ENCODE measurements around the gene RNASE12.
"Not testable (repeated sequence)": the region's sequence is repeated elsewhere in the genome, so short reads cannot be mapped to it uniquely, and the experiment has no call there.

Gene RNASE12

GRCh38 chr14:20583908-20584307 is 7.3 kb downstream of the RNASE12 start:
- DNase-seq (ENCODE audit: low read depth, low spot score), result no peak

DNA sequence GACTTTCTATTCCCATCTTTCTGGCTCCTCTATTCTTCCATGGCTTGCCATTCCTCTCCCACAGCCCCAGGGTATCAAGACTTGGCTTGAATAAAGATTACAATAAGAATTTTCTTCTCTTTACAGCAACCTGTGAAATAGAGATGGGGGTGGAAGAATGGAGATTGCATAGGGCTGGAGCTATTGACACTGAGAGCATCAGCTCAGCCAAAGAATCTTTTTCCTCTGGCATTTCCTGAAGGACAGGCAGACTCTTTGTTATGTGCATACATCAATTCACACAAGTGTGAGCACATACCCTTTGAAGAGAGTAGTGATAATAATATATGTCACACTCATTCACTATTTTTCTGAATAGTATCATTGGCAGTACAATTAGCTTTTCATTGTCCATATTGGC is 8.0 kb downstream of the RNASE12 start:
- DNase-seq (ENCODE audit: low read depth, low spot score), result no peak
- H3K27ac ChIP-seq, result no peak overlapping the region

More at GRCh38 chr14:20583908-20584307, 7.3 kb downstream of the RNASE12 start:
- H3K27ac ChIP-seq, result no peak overlapping the region

DNA sequence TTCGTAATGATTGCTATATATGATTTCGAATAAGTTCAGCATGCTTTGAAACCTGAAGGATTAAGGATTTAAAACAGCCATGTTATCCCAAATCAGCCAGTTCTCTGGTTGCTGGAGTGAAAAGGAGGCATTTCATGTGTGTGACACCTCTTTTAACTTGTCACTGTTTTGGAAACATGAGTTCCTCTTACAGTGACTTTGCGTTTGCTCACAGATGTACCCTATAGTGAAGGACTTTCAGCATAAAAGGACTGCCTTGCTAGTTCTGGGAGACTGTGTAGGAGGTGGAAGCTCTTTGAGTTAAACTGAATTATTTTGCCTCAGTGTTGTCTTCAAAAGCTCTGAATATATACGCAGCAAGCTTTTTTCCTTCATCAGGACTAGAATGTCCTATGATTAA is 10.9 kb downstream of the RNASE12 start:
- DNase-seq (ENCODE audit: low read depth, low spot score), result no peak
- H3K27ac ChIP-seq, result no peak overlapping the region

DNA sequence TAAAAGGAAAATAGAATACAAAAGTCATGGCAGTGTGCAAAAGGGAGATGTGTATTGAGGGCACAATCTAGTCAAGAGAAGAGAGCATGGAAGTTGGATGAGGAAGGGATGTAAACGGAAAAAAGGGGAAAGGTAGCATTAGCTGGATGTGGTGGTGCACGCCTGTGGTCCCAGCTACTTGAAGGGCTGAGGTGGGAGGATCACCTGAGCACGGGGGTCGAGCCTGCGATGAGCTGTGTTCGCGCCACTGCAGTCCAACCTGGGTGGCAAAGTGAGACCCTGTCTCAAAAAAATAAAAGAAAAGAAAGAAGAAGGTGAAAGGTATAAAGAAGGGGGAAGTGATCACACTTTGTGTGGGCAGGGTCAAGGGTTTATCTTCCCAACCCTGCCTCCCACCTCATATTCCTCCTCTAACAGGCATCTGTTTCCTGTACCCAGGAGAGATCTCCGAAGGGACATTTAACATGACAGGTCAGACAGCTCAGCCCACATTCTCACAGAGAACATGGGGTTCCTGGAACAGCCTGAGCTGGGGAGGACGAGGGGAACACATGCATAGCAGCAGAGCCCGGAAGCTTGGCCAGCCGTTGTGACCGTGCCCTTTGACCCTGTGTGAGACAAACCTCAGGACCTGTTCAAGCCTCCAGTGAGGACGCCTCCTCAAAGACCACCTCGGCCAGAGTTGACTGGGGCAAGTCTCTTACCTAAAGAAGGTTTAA is 12.2 kb downstream of the RNASE12 start:
- DNase-seq (ENCODE audit: low read depth, low spot score), result no peak

GRCh38 chr14:20578325-20578724 is 12.9 kb downstream of the RNASE12 start:
- no peak for DNase-seq (ENCODE audit: low read depth, low spot score)
- no peak overlapping the region for H3K27ac ChIP-seq

More for the DNA sequence above, 12.2 kb downstream of the RNASE12 start:
- no peak overlapping the region for H3K27ac ChIP-seq

- not testable (repeated sequence) for DNase-seq (ENCODE audit: low read depth, low spot score); H3K27ac ChIP-seq
Observed at GRCh38 chr14:20572382-20572990, 18.7 kb downstream of the RNASE12 start.

- H3K27ac ChIP-seq; DNase-seq (ENCODE audit: low read depth, low spot score): not testable (repeated sequence)
Observed at GRCh38 chr14:20570720-20571119, 20.5 kb downstream of the RNASE12 start.

DNA sequence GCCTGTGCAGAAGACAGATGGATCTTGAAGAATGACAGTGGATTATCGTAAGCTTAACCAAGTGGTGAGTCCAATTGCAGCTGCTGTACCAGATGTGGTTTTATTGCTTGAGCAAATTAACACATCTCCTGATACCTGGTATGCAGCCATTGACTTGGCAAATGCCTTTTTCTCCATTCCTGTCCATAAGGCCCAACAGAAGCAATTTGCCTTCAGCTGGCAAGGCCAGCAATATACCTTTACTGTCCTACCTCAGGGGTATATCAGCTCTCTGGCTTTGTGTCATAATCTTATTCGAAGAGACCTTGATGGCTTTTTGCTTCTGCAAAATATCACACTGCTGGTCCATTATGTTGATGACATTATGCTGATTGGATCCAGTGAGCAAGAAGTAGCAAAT is 21.3 kb downstream of the RNASE12 start:
- H3K27ac ChIP-seq; DNase-seq (ENCODE audit: low read depth, low spot score): not testable (repeated sequence)

- no peak for DNase-seq (ENCODE audit: low read depth, low spot score)
Observed at GRCh38 chr14:20569066-20569465, 22.1 kb downstream of the RNASE12 start.

GRCh38 chr14:20568393-20568792 is 22.8 kb downstream of the RNASE12 start:
- no peak for DNase-seq (ENCODE audit: low read depth, low spot score)
- no peak overlapping the region for H3K27ac ChIP-seq

More at GRCh38 chr14:20569066-20569465, 22.1 kb downstream of the RNASE12 start:
- H3K27ac ChIP-seq, result no peak overlapping the region

GRCh38 chr14:20567199-20567598 is 24.0 kb downstream of the RNASE12 start:
- DNase-seq (ENCODE audit: low read depth, low spot score); H3K27ac ChIP-seq: not testable (repeated sequence)

- H3K27ac ChIP-seq, result no peak overlapping the region
- no peak for DNase-seq (ENCODE audit: low read depth, low spot score)
Observed at GRCh38 chr14:20564501-20564997, 26.6 kb downstream of the RNASE12 start.

- no peak for DNase-seq (ENCODE audit: low read depth, low spot score)
- no peak overlapping the region for H3K27ac ChIP-seq
Observed at GRCh38 chr14:20563971-20564370, 27.2 kb downstream of the RNASE12 start.

DNA sequence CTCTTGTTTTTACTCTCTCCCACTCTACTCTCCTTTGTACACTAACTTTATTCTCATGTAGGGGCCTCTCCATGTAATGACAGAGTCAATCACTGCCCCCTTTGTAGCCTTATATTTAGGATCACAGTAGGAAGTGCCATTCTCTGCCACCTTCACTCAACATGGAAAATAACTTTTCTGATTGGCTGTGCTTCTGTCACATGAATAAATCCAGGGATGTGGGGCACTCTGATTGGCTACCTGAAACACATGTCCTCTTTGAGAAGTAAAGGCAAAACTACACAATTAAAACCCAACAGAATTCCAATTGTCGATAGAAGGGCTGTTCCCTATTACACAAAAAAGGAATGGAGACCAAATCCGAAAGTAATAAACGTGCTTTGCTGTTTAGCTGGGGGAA is 30.2 kb downstream of the RNASE12 start, which contains the start of gene RNASE9:
Gene RNASE9, minus strand, starts transcription at position 87 of the 400 bp plus-strand sequence.
- DNase-seq (ENCODE audit: low read depth, low spot score), result no peak
- no peak within 1 kb of the TSS for H3K27ac ChIP-seq

DNA sequence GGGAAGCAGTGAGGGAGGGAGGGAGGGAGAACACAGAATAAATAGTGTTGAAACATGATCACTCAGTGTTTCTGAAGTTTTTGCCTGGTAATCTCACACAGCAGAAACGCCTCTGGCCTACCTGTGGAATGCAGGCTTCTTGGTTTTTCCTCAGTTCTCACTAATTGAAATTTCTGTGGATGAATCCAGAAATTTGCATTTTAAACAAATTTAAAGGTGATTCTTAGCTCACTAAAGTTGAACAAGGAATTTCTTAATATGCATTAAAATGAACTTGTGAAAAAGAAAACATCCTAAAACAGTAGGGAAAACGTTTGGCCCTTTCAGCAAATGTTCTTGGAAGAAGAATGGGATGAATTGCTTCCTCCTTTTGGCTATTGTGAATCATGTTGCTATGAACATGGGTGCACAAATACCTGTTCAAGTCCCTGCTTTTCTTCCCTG is 31.7 kb downstream of the RNASE12 start:
- no peak for DNase-seq (ENCODE audit: low read depth, low spot score)
- no peak overlapping the region for H3K27ac ChIP-seq

GRCh38 chr14:20557212-20557542 is 34.0 kb downstream of the RNASE12 start:
- DNase-seq (ENCODE audit: low read depth, low spot score), result no peak
- no peak overlapping the region for H3K27ac ChIP-seq

- H3K27ac ChIP-seq, result no peak overlapping the region
- no peak for DNase-seq (ENCODE audit: low read depth, low spot score)
Observed at GRCh38 chr14:20556500-20557211, 34.5 kb downstream of the RNASE12 start.

GRCh38 chr14:20555845-20556244 is 35.3 kb downstream of the RNASE12 start:
- no peak overlapping the region for H3K27ac ChIP-seq
- no peak for DNase-seq (ENCODE audit: low read depth, low spot score)

DNA sequence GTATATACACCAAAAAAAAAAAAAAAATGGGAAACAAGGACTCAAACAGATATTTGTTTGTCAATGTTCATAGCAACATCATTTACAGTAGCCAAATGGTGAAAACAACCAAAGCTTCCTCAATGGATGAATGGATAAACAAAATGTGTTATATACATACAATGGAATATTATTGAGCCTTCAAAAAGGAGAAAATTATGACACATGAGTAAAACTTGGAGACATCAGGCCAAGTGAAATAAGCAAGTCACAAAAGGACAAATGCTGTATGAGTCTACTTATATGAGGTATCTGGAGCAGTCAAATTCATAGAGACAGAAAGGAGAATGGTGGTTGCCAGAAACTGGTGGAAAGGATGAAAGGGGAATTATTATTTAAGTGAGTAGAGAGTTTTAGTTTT is 38.2 kb downstream of the RNASE12 start:
- DNase-seq (ENCODE audit: low read depth, low spot score), result no peak

DNA sequence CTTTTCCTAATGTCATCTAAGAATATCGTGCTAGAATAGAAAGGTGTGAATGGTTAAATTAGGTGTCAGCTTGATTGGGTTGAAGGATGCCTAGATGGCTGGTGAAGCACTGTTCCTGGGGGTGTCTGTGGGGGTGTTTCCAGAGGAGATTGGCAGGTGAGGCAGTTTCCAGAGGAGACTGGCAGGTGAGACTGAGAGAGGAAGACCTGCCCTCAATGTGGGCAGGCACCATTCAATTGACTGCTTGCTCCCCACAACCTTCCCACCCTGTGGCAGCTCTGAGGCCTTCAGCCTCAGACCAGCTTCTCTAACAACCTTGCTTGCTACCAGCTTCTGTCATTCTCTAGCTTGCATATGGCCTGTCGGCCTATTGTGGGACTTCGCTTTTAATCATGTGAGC is 39.6 kb downstream of the RNASE12 start:
- DNase-seq (ENCODE audit: low read depth, low spot score), result no peak
- no peak overlapping the region for H3K27ac ChIP-seq

More for the DNA sequence above, 38.2 kb downstream of the RNASE12 start:
- no peak overlapping the region for H3K27ac ChIP-seq

GRCh38 chr14:20550926-20551325 is 40.2 kb downstream of the RNASE12 start:
- no peak overlapping the region for H3K27ac ChIP-seq
- DNase-seq (ENCODE audit: low read depth, low spot score), result no peak
